ENCODE results near the gene RAB24.

- no peak for TF ChIP-seq POLR2AphosphoS5 (IDR thresholded peaks at IDR 0.05; ENCODE audit: low read depth, low read length)
- TF ChIP-seq CTCF (IDR thresholded peaks at IDR 0.05), result no peak
- no peak for TF ChIP-seq SIN3A (IDR thresholded peaks at IDR 0.05; ENCODE audit: borderline replicate concordance, insufficient read depth, low read depth, low read length)
- no peak for TF ChIP-seq TCF7L2 (IDR thresholded peaks at IDR 0.05; ENCODE audit: low read depth, low read length)
These were observed 31.5 kb upstream of the RAB24 start for GRCh38 chr5:177334781-177335700.

Data from Panc1 (cell line).